SU-DHL-6 (cell line): Measurements from ENCODE around the gene PDE6C.

Source experiments
- H2AFZ ChIP-seq: fragments of 200-600 bp; sonication (generic); 2 replicates; pipeline ENCODE4 v1.6.1; 2014; ENCODE audit warnings: low read depth, mild to moderate bottlenecking, moderate library complexity, mixed read lengths, antibody characterized with exemption, low read length; ENCODE audit not compliant: severe bottlenecking
- H3F3A ChIP-seq: fragments of 200-600 bp; shearing (Covaris generic); 2 replicates; pipeline ENCODE4 v1.6.0; 2016; ENCODE audit warnings: antibody characterized with exemption, mild to moderate bottlenecking; ENCODE audit not compliant: insufficient read depth
- H3K27ac ChIP-seq: fragments of 200-600 bp; sonication (generic); 2 replicates; pipeline ENCODE4 v1.5.1; 2016; ENCODE audit warnings: low read depth, mild to moderate bottlenecking, low read length, moderate library complexity, mixed read lengths
- H3K27me3 ChIP-seq: fragments of 200-600 bp; sonication (generic), shearing (Covaris generic); 2 replicates; pipeline ENCODE4 v1.6.0; 2014; ENCODE audit warnings: mild to moderate bottlenecking, low read length
- H3K36me3 ChIP-seq: fragments of 200-600 bp; sonication (generic); 2 replicates; pipeline ENCODE4 v1.6.1; 2014; ENCODE audit warnings: mild to moderate bottlenecking, low read length, mixed read lengths
- H3K4me2 ChIP-seq: fragments of 300-600, 200-600 bp; shearing (Covaris generic), sonication (generic); 2 replicates; pipeline ENCODE4 v1.6.0; 2014; ENCODE audit warnings: low read length, low read depth, mild to moderate bottlenecking; ENCODE audit not compliant: poor library complexity, severe bottlenecking
- H3K4me3 ChIP-seq: fragments of 200-600 bp; sonication (generic); 2 replicates; pipeline ENCODE4 v1.5.1; 2014; ENCODE audit warnings: antibody characterized with exemption, low read length, mild to moderate bottlenecking, mixed read lengths; ENCODE audit not compliant: insufficient read depth, poor library complexity, severe bottlenecking
- H3K79me2 ChIP-seq: fragments of 200-600 bp; sonication (generic); 2 replicates; pipeline ENCODE4 v1.6.1; 2014; ENCODE audit warnings: mild to moderate bottlenecking, low read length, moderate library complexity; ENCODE audit not compliant: insufficient read depth
- H3K9ac ChIP-seq: fragments of 200-600 bp; sonication (generic); 2 replicates; pipeline ENCODE4 v1.7.0; 2014; ENCODE audit warnings: mild to moderate bottlenecking, low read length
- H3K9me2 ChIP-seq: fragments of 200-600 bp; sonication (generic); replicated peaks from 2 replicates; pipeline ENCODE4 v1.6.1; 2014; ENCODE audit warnings: low read length; ENCODE audit not compliant: insufficient read depth
- H3K9me3 ChIP-seq: fragments of 200-600 bp; sonication (generic); 2 replicates; pipeline ENCODE4 v1.6.1; 2014; ENCODE audit warnings: low read length, mixed read lengths; ENCODE audit not compliant: insufficient read depth
- H4K20me1 ChIP-seq: fragments of 200-600 bp; sonication (generic); 2 replicates; pipeline ENCODE4 v1.6.1; 2014; ENCODE audit warnings: low read depth, mild to moderate bottlenecking, antibody characterized with exemption, low read length, moderate library complexity, mixed read lengths
- CTCF ChIP-seq: fragments of 200-600 bp; sonication (generic); IDR thresholded peaks from one replicate; pipeline ENCODE4 v1.5.1; 2017; ENCODE audit warnings: antibody characterized with exemption, mild to moderate bottlenecking, low read length, moderate library complexity; ENCODE audit not compliant: insufficient read depth, poor library complexity, severe bottlenecking
- EZH2phosphoT487 ChIP-seq: fragments of 200-600 bp; sonication (generic), shearing (Covaris generic); conservative IDR thresholded peaks from 2 replicates; pipeline ENCODE4 v1.6.1; 2018; ENCODE audit warnings: mild to moderate bottlenecking, antibody characterized with exemption, low read length, moderate library complexity, mixed read lengths

PDE6C gene

GRCh38 chr10:93576888-93577287 lies 35.4 kb upstream of the PDE6C start:
- no peaks in the 10 kb centered on the region for H3F3A ChIP-seq
- no peak overlapping the region for H3K4me2 ChIP-seq
- TF ChIP-seq CTCF (no peak), EZH2phosphoT487 (no peak)

GRCh38 chr10:93577565-93577964 lies 34.8 kb upstream of the PDE6C start:
- Histone ChIP-seq H3K4me3 (no peak overlapping the region), H3K4me2 (no peak overlapping the region)

More at GRCh38 chr10:93576888-93577287, 35.4 kb upstream of the PDE6C start:
- H3K9me3 ChIP-seq = no peaks in the 10 kb centered on the region
- no peak overlapping the region for H2AFZ ChIP-seq
- no peaks in the 10 kb centered on the region for H4K20me1 ChIP-seq
- H3K9me2 ChIP-seq = no peaks in the 10 kb centered on the region
- H3K4me3 ChIP-seq = no peak overlapping the region
- H3K36me3 ChIP-seq = no peaks in the 10 kb centered on the region
- no peak overlapping the region for H3K9ac ChIP-seq
- H3K27ac ChIP-seq = no peak overlapping the region
- H3K27me3 ChIP-seq = no peaks in the 10 kb centered on the region
- no peaks in the 10 kb centered on the region for H3K79me2 ChIP-seq

GRCh38 chr10:93579089-93579488 lies 33.2 kb upstream of the PDE6C start:
- Histone ChIP-seq H3K4me2 (no peak overlapping the region), H2AFZ (no peak overlapping the region), H3K9me2 (no peaks in the 10 kb centered on the region), H3K27me3 (no peaks in the 10 kb centered on the region), H4K20me1 (no peaks in the 10 kb centered on the region), H3K4me3 (no peak overlapping the region), H3K9ac (no peak overlapping the region), H3K79me2 (no peaks in the 10 kb centered on the region), H3K9me3 (no peaks in the 10 kb centered on the region), H3K27ac (no peak overlapping the region), H3F3A (no peaks in the 10 kb centered on the region), H3K36me3 (no peaks in the 10 kb centered on the region)
- TF ChIP-seq CTCF = no peak

More at GRCh38 chr10:93577565-93577964, 34.8 kb upstream of the PDE6C start:
- Histone ChIP-seq H3K9ac (no peak overlapping the region), H4K20me1 (no peaks in the 10 kb centered on the region), H3K27me3 (no peaks in the 10 kb centered on the region), H3K9me2 (no peaks in the 10 kb centered on the region), H3F3A (no peaks in the 10 kb centered on the region), H3K9me3 (no peaks in the 10 kb centered on the region), H3K27ac (no peak overlapping the region), H3K79me2 (no peaks in the 10 kb centered on the region), H2AFZ (no peak overlapping the region), H3K36me3 (no peaks in the 10 kb centered on the region)
- TF ChIP-seq CTCF (no peak), EZH2phosphoT487 (no peak)
